ENCODE data around the gene MB.

- TF ChIP-seq CTCF (IDR thresholded peaks at IDR 0.05 in 2 of 3, conservative IDR thresholded peaks at IDR 0.05 in 1 of 3; ENCODE audit: borderline replicate concordance in 1 of 3, insufficient read depth in 1 of 3, low read depth in 2 of 3, low read length in 2 of 3) (no peak), EZH2phosphoT487 (IDR thresholded peaks at IDR 0.05; ENCODE audit: borderline replicate concordance) (no peak), REST (IDR thresholded peaks at IDR 0.05; ENCODE audit: low read depth) (no peak)
Measured at GRCh38 chr22:35605851-35606481, 11.2 kb downstream of the MB start.
